Inflammatory macrophage (primary cell): Measurements from ENCODE around the gene RALGAPA2.

Experiments used
- DNase-seq, 2 donors: peaks; one replicate each; pipeline ENCODE4 v3.0.0-alpha.2; 2020 to 2022

The RALGAPA2 gene

DNA sequence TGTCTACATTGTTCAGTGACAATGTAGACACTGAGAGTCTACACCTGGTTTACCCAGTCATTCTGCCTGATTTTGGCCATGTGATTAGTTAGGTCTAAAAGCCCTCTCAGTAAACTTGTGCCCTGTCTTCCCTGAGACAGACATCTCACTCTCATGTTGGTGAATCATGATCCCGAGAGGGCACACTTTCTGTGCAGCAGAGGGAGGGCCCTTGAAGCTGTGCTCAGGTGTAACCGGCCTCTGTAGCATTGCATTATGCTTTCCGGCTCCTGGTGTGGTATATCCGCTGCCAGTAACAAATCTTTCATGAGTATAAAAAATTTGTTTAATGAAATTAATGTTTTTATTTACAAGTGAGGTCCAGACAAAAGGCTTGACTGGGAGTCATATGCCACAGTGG lies 85.0 kb downstream of the RALGAPA2 start:
- DNase-seq = no peak

DNA sequence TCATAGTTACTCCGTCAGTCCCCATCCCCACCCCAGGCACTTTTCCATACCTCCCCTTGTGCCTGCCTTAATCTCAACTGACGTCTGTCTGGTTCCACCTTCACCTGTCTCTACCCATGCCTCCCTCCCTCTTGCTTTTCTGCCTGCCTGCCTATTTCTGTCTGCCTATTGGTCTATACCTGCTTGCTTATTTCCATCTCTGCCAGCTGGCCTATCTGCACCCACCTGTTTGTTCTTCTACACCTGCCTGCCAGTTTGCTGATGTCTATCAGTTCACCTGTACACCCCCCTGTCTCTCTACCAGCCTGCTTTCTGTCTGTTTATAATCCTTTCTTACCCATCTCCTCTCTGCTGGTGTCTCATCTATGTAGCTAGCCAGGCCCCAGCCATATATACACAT lies 87.5 kb downstream of the RALGAPA2 start:
- DNase-seq = no peak

DNA sequence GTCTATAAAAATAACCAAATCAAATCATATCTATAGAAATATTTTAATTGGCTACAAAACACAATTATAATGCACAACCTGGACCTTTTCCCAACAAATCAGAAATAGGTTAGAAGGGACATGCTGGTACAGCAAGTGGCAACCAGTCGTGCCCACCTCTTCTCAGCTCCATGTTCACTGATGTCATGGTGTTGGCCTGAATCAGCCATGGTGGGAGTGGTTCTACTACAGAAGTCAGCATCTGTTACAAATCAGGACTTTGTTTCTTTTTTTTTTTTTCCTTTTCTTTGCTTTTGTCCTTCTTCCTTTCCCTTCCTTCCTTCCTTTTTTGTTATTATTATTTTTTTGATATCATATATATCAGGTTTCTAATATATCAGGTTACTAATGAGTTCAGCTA lies 91.2 kb downstream of the RALGAPA2 start:
- DNase-seq = no peak

DNA sequence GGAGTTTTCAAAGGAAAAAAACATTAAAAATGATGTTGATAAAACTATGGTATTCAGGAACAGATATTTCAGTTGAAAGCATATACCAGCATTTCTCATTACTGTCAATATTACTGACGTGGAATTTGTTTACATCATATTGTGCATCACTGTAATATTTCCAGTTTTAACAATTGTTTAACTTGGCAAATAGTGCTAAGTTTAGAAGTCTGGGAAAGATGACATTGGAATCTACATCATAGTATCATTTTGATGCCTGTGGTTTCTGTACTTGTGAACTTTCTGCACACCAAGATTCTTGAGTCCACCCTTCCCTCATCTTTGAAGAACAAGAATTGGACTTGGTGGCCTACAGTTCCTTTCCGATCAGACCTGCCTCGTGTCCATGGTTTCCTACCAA lies 98.1 kb downstream of the RALGAPA2 start:
- DNase-seq = no peak

DNA sequence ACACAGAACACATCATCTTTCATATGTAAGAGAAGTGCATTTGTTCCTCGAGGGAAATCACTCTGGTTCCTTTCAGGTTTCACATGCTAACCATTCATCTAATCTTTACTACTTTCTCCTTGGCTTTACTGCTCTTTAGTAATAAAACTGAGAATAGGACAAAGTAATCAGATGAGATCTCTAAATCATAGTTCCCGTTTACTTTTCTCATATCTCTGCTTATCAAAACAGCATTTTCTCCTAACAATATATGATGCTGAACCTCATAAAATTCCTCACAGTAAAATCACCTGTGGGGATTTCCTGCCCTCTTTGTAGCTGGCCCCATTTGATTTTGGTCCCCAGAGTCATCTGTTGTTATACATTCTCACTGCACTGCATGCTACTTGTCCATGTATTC lies 100.2 kb downstream of the RALGAPA2 start:
- DNase-seq = no peak

DNA sequence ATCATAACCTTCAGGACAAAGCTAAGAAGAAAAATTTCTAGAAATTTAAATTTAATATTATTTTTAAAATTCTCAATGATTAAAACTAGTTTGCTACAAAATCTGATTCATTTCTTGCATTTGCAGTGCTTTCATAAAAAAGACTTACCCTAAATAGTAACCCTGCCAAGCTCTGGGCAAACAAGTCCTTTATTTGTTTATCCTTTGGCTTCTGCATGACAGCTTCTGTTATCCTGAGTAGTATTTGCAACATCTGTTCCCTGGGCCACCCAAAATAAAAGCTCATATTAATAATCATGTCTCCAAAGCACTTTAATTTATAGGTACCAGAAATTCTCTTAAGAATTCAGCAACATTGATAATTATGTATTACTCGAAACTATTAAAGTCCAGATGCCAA lies 101.3 kb downstream of the RALGAPA2 start:
- no peak for DNase-seq

DNA sequence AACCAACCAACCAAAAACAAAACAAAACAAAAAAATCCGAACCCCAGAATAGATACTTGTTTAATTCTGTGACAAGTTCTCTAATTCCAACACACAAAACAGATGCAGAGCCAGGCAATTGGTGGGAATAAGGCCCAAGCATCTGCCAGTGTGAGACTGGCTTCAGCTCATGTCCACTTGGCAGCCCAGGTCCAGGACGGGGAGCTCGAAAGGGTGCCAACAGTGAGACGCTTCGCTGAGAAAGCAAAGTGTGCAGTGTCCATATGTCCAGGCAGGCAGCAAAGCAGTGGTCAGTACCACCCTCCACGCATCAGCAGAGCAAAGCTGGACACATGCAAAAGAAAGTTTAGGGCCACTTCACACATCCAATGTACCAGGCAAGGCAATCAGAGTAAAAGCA lies 102.9 kb downstream of the RALGAPA2 start:
- DNase-seq = no peak

DNA sequence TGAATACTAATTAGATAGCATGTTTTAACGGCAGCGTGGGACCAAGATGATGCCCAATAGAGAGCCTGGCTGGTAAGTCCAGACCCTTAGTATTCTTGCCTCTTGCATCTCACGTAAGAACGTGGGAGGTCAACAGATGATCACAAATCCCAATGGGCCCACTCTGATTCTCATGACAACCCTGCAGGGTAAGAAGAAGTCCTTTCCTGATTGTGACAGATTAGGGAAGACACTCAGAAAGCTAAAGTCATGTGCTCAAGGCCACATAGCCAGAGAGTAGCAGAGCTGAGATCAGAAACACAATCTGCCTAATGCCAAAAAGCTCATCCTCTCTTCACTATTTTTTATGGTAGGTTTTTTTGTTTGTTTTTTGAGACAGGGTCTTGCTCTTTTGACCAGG lies 103.8 kb downstream of the RALGAPA2 start:
- DNase-seq = peak; percentile 61 to 75

DNA sequence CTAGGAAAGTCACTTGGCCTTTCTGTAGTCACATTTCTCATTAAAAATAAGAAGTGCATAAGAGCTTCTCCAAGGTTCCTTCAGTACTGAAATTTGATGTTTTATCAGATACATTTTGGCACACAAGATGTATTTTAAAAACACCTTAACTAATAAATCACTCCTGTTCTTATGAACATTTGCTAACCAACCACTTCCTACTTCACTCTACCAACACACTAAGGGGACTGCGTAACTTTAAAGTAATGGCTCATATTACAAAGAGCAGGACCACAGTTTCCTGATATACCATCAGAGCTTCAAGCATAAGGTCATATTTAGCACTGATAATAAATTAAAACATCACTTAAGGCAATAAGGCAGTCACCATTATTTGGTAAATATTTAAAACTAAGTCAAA lies 104.4 kb downstream of the RALGAPA2 start:
- no peak for DNase-seq

DNA sequence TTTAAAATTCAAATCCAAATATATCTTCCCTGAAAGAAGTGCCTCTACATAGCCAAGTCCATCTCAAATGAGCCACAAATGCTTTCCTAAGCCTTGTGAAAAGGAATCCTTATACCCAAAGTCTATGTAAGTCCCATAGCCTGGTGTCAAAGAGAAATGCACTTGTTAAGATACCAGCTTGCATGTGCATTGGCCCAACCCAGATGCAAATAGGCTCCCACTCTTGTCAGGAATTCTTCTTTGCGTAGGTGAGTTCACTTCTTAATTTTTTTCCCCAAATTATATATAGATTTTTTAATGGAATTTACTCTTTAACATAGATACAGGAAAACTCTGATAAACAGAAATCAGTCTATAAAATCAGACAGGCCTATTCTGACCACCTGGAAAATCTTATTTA lies 105.6 kb downstream of the RALGAPA2 start:
- no peak for DNase-seq

DNA sequence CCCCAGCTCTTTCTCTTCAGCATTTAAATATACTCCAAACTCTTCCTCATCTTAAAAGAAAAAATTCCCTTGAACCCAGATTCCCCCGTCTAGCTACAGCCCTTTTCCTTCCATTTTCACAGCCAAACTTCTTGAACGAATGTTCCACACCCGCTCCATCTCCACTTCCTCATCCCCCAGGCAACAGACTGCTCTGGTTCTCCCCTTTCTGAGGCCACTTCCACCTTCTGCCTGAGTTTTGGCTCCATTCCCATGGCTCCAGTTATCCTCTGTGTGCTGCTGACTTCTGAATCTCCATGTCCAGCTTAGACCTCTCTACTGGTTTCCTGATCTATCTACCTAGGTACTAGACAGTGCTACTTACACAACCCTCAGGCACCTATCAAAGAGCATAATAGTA lies 106.4 kb downstream of the RALGAPA2 start:
- peak in 1 of 2 donors; percentile 22 for DNase-seq

DNA sequence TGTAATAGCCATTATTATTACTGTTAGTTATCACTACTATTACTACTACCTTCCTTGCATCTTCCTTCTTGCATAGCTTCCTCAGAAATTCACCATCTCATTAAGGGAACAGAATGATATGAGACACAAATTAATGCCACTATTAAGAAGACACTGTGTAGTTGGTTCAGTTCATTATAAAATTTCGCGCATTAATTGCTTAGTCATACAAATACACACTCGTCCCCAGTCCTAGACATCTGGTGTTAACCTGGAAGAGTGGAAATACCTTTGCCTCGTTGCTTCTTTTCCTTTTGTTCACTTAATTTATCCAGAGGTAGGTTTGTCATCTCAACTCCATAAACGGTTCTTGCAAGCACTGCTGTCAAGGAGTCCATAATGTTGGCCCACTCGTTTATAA lies 107.5 kb downstream of the RALGAPA2 start:
- DNase-seq = no peak

DNA sequence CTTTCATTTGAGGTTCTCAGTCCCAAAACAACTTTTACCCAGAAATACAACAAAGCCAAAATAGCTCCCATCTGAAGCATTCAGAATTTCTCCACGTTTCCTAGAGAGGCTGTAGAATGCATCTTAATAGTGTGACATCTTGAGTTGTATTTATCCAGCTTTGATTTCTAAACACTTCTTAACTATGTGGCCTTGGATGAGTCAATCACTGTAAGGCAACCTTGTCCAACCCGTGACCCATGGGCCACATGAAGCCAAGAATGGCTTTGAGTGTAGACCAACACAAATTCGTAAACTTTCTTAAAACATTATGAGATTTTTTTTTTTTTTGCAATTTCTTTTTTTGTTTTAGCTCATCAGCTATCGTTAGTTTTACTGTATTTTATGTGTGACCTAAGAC lies 108.1 kb downstream of the RALGAPA2 start:
- DNase-seq = no peak

DNA sequence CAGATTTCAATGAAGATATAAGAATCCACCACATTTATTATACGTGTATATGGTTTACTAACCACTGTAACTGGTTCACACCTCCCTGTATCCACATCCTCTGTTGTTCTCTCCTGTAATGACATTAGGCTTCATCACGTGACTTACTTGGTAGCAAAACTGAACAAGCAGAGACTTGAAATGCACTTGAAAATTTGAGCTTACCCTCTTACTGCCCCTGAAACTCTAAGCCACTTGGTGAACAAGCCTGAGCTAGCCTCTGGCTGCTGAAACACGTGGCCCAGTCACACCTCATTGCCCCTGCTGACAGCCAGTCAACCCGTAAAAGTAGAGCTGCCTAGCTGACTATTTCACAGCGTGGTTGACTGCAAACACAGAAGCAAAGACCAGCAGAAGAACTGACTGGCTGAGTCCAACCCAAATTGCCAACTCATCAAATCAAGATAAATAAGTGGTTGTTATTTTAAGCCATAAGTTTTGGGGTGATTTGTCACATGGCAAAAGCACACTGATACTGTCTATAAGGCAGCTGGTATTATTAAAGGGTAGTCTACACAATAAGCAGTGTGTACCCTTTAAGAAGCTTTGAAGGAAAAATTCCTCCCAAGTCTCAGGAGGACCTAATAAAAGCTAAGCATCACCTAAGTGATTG lies 109.0 kb downstream of the RALGAPA2 start:
- DNase-seq = no peak

DNA sequence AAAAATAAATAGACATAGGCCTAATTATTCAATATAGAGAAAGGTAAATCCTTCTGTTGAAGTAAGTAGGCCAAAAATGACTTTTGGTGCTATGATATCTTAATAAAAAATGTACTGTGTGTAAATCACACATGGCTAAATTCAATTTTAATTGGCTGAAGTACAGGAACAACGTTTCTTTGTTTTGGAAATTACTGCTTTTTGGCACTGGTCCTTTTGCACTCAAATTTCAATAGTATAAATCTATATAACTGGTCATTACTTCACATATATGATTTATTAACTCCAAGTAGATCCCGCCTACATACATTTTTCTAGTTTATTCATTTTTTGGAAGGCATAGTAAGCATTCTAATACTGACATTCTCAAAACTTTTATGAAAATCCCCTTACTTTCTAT lies 114.5 kb downstream of the RALGAPA2 start:
- DNase-seq = no peak

DNA sequence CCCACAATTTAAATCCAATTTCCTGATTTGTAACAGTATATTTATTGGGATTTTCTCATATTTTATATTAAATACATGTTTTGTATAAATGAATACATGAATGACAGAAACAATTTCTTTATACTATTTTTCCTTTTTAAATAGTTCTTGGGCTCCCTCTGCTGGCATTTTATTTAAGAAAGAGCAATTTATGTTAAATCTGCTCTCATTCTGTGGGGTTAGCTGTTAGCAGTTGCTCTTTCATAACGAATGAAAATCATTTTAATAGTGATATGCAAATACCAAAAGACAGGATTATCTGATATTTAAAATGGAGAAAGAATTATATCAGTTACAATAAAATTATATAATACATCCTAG lies 118.3 kb downstream of the RALGAPA2 start:
- peak in 1 of 2 donors; percentile 31 for DNase-seq

DNA sequence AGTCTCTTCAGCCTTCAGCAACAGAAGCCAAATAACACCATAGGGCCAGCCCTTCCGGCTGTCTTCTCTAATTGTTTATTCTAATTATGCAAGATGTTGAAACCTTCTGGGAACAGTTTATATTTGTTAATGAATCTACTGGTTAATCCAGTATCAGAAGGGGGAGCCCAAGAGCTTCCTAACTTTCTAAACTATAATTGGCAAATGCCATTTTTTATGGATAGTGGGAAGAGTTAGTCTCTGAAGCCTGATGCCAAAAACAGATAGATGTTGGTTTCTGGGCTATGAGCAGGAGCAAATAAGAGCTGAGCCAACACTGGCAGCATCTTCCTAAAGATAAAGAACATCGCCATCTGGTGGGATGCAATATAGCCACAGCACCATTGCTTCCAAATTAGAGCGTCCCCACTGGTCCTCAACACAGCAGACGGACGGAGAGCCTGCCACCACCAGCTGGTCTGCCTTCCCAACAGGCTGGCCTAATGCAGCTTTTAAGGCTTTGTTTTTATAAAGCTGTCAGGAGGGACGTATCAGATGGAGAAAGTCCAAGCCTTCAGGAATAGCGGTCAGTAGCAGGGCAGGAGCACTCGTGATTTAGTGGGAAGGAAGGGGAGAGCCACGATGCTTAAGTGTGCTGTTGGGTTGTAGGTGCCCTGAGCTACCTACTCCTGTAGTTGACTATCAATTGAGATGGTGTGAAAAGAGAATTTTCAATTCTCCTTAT lies 118.8 kb downstream of the RALGAPA2 start:
- peak; percentile 32 to 47 for DNase-seq

DNA sequence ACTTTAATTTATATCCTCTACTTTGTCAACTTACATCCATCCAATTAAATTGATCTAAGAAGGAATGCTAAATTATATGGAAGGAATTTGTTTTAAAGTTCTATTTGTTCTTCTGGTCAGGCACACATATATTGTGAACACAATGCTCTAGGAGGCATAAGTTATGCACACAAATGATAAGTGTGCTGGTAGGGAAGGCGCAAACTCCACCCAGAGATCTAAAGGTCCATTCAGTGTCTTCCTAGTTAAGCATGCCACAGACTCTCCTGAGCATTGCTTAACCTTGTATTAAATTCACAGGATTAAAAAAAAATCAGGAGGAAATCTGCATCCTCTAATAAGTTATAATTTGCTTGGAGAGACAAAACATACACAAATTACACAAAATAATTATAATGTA lies 127.3 kb downstream of the RALGAPA2 start:
- no peak for DNase-seq

DNA sequence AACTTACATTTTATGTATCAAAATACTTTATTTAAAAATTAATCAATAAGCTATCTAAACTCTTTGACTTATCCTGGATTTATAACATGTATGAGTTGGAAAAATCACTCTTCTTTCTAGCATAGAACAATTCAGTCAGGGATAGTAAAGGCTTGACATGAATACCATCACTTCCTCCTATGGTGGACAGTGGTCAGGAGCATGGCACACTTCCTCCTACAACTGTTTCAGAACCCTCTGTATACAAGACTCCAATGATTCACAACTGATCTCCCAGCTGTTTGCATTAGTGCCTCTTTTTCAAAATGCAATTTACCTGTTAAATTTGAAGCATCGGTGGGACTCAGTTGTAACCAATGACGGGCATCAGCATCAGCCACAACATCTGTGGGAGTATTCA lies 129.7 kb downstream of the RALGAPA2 start:
- peak; percentile 20 to 37 for DNase-seq

DNA sequence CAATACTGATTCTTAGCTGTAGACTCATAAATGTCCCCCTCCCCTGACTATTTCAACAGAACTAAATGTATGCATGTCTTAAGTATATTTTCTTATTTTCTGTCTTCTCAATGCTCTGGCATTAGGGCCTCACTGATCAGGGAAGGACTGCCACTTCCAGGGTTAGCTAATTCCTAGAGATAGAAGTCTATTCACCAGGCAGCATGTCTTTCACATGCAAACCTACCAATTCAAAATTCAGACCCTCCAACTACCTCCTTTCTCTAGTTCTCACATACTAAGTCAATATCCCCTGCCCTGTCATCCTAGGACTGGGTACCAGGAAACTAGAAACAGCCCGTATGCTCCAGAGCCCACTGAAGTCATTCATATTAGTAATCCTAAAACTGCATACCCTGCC lies 132.3 kb downstream of the RALGAPA2 start:
- no peak for DNase-seq

DNA sequence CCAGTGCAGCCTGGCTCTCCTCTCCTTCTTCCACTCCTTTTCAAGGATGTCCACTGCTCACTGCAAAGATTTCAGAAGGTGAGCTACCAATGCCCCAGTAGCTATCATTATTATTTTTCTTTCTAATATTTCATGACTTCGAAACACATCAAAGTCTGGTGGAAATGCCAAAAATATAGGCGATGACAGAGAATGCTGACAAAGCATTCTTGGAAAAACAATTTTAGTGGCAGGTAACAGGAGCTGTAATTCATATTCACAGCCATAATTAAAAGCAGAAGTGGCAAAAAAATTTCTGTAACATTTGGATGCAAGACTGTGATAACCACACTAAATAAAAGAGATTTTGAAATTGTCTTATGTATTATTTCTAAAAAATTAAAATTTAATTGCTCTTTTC lies 133.6 kb downstream of the RALGAPA2 start:
- DNase-seq = no peak

DNA sequence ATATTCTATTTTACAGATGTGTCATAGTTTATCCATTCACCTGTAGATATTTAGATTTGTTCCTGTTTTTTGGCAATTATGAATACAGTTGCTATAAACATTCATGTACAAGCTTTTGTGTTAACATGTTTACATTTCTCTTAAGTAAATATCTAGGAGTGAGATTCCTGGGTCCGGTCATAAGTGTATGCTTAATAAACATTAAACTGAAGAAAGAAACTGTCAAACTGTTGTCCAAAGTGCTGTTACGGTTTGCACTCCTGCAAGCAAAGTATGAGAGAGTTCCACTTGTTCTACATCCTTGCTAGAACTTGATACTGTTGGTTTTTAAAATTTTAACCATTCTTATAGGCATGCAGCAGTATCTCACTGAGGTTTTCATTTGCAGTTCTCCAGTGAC lies 138.6 kb downstream of the RALGAPA2 start:
- DNase-seq = no peak

DNA sequence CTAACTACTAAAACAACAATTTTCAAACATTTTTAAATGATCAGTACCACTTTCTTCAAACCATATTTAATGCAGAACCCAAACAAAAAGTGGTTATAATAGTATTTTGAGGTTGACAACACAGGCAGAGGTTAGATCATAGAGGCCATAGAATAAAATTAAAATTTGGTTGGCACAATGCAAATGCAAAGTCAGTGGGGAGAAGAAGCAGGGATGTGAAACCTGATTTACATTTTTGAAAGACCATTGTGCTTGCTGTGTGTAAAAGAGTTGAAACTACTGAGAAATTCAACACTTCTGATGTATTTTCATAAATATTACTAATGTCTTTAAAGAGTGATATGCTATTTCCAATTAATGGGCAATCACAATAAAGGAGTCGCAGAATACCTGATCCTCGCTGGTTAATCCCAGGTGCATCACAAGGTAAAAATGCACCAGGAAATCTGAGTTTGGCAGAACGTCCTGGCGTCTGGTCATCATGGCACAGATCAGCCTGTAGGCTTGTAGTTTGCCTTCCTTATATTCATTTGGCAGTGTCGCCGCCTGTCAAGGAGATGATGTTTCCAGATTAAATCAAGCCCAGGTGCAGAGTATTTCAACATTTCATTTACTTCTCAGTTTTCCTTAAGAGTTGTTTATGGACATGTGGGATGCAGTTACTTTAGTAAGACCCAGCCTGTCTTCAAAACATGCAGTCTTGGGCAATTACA lies 141.2 kb downstream of the RALGAPA2 start:
- DNase-seq = no peak

DNA sequence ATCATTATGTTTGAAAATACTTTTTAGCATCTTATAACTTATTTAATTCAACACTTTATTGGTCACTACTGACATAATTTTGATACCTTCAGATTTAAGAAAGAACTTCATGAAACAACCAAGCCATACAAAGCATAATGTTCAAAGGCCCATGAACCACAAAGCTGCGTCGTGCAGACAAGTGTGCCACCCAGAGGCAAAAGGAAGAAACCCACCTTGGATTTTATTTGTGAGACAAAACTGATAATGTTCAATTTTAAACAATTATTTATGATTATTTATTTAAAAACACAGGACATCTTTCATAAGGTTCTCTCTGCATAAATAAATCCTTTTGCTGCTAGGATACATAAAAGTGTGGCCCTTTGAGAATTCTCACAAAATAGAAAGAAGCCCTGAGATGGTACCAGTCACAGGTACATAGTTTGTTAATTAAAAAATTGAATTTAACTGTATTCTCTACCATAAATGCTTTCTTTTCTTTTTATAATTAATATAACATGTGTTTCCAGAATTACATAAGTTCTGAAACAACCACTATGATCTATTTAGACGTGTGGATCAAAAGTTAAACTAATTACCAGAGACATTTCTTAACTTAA lies 143.7 kb downstream of the RALGAPA2 start:
- DNase-seq = peak; percentile 41 to 45
